ENCODE results near the gene TMEM244.

- TF ChIP-seq POLR2A (IDR thresholded peaks at IDR 0.05; ENCODE audit: extremely low read depth, insufficient read length) (no peak), CTCF (IDR thresholded peaks at IDR 0.05; ENCODE audit: low read depth, low read length) (no peak), MYC (IDR thresholded peaks at IDR 0.05; ENCODE audit: low read depth, low read length) (no peak), MAX (IDR thresholded peaks at IDR 0.05; ENCODE audit: low read depth, low read length) (no peak)
Measured at GRCh38 chr6:129844118-129844891, 16.8 kb downstream of the TMEM244 start.
